Anterior cingulate cortex (tissue), 58 donors: ENCODE measurements around the gene CHCHD4.

Experiments
- DNase-seq, 58 donors: peaks; one replicate each; lab custom pipeline; 2025; lab: John Stamatoyannopoulos, UW

CHCHD4 gene

DNA sequence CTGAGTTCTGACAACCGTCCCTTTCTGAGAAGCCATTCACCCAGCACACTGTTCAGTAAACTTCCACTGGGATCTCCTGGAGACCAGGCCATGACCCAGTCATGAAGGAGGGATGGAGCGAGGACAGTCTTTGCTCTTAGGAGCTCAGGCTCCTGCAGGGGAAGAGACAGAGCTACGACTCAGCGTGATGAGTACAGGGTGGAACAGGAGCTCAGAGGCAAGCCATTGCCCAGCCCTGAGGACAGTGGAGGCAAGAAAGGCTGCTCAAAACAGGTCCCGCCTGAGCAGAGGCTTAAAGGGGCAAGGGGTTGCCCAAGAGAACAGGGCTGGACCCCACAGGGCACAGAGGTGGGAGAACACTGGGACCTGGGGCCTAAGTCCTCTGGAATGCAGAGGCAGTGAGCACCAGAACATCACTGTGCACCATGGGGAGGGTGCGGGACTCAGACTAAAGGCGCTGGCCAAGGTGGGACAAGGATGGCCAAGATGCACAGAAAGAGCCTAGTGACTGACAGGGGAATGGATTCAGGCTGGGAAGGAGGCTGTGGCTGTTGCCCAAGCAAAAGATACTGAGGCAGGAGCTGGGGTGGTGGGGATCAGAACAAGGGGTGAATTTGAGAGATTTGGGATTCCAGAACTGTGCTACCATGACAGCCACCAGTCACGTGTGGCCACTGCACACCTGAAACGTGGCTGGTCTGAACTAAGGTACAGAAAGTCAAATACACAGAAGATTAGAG is 26.0 kb upstream of the CHCHD4 start:
- no peak for DNase-seq

DNA sequence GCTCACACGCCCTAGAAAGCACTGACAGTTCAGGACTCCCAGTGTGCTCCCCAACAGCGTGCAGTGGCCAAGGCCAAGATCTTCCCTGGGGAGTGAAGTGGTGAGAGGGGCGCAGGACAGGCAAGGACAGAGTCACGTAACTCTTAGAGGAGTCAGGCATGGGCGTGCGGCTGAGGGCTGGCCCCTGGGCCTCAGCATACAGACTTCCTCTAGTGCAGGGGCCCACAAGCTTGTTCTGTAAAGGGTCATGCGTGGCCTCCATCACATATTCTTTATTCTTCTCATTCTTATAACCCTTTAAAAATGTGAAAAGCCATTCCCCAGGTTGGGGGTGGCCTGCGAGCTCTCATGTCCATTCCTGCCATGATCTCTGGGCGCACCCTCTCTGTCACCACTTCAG is 25.4 kb upstream of the CHCHD4 start:
- DNase-seq, result no peak

DNA sequence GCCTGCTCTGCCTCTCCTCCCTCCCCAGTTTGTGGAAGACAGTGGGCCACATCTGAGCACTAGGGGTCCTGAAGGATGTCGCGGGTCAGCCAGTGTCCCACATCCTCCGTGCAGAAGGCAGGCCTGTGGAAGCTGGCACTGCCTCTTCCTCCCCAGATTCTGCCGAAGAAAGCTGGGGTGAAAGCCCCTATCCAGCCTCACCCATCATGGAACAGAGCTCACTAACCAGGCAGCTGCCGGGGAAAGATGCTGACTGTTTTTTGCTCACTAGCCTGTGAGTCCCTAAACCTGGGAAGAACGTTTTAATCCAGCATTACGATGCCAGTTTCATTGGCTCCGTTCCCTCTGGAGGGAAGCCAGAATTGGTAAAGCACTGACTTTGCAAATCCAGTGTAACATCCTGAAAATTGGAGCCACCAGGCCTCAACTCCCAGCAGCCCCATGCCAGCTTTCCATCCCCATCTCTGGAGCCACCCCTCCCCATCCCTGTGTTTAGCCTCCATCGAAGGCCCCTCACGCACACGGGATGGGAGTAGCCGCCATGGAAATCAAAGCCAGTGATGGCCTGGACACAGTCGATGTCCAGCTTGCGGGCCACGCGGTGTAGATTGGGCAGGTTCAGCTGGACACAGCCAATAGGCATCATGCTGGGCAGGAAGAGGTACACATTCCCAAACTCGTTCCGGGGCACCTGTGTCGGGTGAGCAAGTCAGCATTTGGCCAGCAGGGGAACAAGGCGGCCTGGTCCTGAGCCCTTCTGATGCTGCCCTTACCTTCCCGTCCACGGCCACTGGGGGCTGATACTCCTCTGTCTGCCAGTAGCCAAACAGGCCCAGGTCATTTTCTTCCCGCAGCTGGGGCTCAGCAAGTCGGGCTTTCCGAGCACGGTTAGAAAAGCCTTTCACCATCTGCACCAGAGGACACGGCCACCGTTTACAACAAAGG is 23.6 kb upstream of the CHCHD4 start:
- DNase-seq, result peak in 4 of 58 donors; percentile 8 to 32 (median 26)

DNA sequence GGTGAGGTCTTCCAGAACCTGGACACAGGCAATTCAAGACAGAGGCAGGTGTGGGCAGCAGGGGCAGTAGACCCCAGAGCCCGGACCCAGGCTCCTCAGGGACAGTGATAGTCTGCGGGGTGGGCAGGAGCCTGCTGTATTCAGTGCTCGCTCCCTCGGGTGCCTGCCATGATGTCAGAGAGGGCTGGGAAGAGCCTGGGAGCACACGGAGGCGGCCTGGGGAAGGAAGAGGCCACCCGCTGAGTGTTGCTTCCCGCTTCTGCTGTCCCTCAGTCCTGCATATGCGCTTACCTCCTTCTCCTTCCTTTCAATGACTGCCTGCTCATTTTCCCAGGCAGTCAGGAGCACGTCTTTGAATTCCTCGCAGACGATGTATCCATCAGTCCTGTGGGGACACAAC is 22.9 kb upstream of the CHCHD4 start:
- no peak for DNase-seq

DNA sequence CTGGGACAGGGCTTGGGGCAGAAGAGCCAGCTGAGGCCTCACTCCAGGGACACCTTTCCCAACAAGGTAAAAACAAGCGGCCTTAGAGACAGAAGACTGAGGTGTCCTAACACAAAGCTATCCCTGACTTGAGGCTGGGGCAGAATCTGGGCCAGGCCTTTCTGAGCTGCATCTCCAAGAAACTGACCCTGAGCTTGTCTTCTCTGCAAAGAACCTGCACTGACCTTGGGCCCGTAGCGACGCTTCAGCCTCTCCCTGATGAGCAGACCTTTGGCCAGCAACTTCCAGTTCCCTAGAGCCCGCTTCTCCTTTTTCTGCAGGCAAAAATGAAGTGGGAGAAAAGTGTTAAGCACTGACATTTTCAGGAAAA is 22.4 kb upstream of the CHCHD4 start:
- DNase-seq, result no peak

DNA sequence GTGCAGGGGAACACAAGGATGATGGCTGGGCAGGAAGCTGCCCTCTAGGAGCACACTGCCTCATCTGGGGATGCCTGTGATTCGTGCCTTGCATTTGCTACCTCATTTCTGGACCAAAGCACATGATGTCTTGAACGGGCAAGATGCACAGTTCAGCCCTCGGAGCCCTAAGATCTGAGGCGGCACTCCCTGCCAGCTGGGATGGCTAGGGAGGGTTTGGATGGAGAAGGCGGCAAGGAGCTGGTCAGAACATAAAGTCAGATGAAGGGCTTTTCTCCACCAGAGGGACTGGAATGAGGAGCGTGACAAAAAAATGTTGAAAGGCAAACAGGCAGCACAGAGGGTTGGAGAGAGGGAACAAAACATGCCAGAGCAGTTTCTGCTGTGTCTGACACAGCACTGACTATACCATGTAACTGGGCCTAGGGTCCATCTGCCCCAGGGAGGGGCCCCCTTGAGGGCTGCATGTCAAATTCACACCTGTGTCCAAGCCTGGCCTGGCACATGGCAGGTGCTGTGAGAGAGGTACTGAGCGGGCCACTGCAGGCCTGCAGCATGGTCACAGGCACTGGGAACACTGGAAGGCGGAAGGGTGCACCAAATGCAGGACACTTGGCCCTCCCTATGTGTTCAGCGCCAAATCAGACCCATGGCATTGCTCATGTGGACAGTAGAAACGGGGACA is 21.9 kb upstream of the CHCHD4 start:
- peak in 1 of 58 donors; percentile 5 for DNase-seq

DNA sequence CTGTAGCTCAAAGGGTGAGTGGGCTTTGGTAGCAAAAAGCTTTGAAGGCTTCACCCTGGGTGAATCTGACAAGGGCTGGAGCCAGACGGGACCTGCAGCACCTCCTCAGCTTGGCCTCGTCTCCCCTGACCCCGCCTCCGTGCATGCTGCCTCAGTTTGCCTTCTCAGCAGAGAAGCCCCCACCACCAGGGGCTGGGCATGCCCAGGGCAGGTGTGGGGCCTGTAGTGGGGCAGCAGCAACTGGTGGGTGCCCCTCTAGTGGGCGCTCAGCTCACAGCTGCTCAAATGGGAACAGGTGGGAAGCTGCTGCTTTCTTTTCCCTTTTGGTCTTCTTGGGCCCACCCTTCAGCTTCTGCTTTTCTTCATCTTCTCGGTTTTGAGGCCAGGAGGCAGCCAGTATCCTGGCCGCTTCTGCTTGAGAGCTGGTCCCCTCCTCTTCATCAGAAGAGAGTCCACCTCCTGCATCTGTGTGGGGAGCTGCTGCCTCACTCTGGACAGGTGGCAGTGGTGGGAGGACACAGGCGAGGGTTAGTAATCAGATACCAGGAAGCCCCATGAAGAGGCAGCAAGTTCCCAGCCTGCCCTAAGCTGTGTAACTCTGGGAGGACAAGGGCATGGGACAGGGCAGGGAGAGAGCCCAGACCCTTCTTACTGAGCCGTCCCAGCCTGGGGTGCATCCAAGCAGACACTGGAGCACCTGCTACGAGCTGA is 21.2 kb upstream of the CHCHD4 start:
- no peak for DNase-seq

DNA sequence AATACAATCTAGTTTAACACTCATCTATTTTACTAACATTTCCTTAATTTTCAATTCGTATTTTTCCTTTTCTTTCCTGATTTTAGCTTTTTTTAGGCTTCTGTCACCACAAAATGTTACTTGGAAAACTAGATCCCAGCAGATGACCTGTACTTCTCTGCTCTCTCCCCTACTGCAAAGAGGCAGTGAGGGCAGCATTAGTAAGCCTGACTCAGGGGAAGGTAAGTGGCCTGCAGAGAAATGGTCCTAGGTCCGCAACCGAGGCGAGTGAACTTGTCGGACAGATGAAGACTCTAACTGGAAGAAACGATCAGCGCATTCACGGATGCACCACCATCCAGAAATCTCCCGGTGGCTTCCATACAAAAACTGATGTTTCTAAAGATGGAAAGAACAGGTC is 20.6 kb upstream of the CHCHD4 start:
- DNase-seq, result no peak

DNA sequence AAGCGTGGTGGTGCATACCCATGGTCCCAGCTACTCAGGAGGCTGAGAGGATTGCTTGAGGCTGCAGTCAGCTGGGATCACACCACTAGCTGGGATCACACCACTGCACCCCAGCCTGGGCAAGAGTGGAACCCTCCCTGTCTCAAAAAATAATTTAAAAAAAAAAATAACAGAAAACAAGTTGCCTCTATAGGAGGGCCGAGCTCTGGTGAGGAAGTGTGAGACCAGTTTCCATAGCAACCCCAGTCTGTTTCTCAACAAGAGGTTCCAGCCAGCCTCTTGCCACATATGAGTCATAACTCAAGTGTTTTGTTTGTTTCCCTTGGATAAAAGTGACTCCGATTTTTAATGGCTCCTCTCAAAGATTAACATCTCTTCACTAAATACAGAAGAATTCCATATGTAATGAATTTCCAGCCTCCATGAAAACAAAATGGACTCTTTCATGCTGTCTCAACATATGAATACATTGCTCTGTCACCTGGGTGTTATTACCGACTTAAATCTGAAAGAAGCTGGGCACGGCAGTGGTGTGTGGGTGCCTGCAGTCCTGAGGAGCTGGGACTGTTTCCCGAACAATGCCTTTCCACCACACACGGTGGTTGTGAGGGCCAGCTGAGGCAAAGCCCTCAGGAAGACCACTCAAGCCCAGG is 19.9 kb upstream of the CHCHD4 start:
- peak in 32 of 58 donors; percentile 15 to 76 (median 45) for DNase-seq

DNA sequence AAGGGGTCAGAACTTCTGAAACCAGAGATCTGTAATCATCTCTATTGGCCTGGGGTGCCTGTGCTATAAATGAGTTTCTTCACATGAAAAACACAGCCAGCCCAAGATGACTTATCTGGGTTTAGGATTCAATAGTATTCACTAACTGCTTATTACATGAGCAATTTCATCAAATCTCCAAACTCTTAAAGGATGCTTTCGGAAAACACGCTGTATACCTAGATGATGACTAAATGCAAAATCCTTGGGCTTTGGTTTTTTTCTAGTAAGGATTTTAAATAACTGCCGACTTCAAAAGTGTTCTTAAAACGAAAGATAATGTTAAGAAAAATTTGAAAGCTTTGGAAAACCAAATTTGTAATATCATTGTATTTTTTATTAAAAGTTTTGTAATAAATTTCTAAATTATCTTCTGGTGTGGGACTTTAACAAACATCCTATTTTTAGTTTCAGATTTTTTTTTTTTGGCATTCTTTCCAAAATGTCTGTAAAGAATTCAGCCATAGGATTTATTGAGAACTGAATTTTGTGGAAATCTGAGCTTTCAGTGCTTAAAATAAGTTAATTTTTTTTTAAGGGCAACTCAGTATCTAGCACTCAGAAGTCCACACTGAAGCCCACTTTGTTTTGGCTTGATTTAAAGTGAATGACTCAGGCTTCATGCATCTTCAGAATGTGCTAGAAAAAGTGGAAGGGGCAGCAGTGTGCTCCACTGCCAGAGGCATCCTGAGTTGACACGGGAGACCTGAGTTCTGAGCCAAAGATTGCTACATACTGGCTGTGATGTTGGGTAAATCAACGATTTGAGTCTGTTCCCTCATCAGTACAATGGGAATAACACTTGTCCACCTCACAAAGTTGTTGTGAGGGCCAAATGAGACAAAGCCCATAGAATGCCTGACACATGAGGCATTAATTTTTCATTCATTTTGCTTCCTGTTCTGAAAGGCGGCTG is 18.9 kb upstream of the CHCHD4 start:
- DNase-seq, result peak in 1 of 58 donors; percentile 40

DNA sequence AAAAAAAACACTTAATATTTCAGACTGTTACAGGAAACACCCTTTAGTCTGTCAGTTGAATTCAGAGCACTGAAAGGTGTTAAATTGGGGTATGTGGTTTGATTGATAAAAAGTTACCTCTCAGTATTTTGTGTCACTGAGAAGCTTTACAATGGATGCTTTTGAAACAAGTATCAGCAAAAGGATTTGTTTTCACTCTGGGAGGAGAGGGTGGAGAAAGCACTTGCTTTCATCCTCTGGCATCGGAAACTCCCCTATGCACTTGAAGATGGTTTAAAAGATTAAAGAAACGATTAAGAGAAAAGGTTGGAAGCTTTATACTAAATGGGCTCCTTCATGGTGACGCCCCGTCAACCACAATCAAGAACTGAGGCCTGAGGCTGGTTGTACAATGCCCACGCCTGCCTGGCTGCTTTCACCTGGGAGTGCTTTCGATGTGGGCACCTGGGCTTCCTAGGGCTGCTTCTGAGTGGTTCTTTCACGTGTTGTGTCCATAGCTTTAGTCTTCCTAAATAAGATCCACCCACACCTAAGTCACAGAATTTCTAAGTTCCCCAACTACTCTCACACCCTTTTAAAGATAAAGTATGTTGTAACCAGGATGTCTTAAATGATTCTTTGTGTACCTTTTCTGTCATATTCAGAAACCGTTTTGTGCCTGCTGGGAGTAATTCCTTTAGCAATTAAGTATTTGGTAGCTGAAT is 18.0 kb upstream of the CHCHD4 start:
- no peak for DNase-seq

DNA sequence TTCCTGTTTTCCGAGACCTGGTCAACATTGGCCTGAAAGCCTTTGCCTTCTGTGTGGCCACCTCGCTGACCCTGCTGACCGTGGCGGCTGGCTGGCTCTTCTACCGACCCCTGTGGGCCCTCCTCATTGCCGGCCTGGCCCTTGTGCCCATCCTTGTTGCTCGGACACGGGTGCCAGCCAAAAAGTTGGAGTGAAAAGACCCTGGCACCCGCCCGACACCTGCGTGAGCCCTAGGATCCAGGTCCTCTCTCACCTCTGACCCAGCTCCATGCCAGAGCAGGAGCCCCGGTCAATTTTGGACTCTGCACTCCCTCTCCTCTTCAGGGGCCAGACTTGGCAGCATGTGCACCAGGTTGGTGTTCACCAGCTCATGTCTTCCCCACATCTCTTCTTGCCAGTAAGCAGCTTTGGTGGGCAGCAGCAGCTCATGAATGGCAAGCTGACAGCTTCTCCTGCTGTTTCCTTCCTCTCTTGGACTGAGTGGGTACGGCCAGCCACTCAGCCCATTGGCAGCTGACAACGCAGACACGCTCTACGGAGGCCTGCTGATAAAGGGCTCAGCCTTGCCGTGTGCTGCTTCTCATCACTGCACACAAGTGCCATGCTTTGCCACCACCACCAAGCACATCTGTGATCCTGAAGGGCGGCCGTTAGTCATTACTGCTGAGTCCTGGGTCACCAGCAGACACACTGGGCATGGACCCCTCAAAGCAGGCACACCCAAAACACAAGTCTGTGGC is 17.1 kb upstream of the CHCHD4 start:
- peak in 24 of 58 donors; percentile 5 to 66 (median 38) for DNase-seq

DNA sequence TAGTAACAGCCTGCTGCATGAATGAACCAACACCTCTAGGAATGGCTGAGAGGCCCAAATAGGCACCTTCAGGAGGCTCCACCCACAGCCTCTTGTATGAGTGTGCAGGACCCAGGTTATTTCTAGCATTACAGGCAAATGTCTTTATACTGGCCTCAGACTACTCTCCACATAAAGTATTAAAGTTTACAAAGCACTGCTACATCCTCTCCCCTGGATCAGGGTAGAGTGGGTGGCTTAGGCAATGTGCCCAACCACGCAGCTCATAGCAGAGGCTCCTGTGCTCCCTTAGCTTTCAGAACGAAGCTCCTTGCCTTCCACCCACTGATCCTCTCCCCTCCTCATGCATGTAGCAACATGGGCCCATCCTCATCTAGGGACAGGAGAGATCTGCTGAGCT is 16.5 kb upstream of the CHCHD4 start:
- peak in 8 of 58 donors; percentile 14 to 38 (median 27) for DNase-seq

DNA sequence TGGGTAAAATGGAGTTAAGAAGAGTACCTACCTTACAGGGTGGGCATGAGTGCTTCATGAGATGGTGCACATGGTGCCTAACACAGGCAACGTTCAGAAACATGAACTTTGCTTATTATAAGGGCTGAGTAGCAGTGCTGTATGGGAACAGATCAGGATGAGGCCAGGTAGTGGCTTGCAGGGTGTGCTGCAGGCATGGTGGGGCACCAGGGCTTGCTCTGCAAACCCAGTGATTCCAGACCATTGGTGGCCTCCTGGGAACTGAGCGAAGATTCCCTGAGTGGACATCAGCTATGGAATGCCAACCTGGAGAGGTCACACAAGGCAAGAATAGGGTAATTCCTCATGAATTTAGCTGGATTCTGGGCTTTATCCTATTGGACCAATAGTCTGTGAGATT is 16.0 kb upstream of the CHCHD4 start:
- DNase-seq, result no peak

DNA sequence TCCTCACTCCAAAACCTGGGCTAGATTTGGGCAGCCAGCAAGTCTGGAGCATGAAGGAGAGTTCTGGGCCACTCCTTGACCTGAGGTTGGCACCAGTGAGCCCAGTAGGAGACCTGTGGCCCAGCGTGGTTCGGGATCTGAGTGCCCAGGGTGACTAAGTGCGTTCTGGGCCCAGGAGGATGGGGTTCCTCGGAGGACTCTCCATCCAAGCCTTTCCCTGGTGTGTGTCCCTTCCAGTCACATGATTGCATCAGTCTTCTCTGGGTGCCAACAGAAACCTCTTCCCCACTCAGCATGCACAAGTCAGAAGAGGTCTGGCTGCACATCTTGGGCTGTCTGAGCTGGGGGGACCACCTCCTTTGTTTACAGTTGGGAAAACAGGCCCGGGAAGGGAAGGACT is 15.1 kb upstream of the CHCHD4 start:
- DNase-seq, result no peak

DNA sequence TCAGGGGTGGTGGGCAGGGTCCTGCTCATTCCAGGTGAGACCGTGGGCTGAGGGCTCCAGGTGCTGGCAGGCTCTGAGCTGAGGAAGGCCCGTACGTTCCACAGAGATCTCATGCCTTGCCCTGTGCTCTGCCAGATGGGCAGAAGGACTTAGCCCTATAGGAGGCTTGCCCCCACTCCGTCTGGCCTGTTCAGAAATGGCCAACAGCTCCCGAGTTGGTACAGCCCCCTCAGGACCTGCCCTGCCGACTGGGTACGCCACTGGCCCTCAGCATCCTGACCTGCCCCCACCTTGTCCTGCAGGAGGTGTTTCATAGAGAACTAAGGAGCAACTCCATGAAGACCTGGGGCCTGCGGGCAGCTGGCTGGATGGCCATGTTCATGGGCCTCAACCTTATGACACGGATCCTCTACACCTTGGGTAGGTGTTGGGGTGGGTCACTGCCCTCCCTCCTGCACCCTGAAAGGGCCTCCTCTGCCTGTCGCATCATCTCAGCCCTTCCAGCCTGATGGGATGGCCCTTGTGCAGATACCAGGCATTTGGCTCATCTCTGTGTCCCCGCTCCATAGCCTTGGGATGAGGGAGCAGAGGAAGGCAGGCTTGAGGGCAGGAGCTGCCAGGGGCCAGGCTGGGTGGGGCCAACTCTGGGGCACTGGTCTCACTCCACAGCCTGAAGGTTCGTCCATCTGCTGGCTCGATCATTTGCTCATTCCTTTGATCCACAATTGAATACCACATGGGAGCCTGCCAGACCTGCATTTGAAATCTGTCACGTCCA is 14.4 kb upstream of the CHCHD4 start:
- no peak for DNase-seq
